Activated CD4-positive, alpha-beta T cell treated with anti-CD3 and anti-CD28 coated beads for 36 hours (primary cell): ENCODE results near the gene GRAMD1B. TPM values are rescaled to one million over a fixed set of nuclear protein-coding genes. Genes with fewer than 3 reads are reported as not detected.

Experiments
- ATAC-seq: fragments of 200-7000 bp; cut with Tn5 transposase; one replicate; pipeline ENCODE4 v1.10.0; 2021; ENCODE audit warnings: mild to moderate bottlenecking, moderate library complexity
- CTCF ChIA-PET: fragments of 350-600 bp; sonication (Branson Sonifier 250); formaldehyde crosslinking; loops from one replicate; lab custom pipeline; 2021; ENCODE audit warnings: antibody characterized with exemption; lab: Charles Lee
- POLR2A ChIA-PET: fragments of 350-600 bp; sonication (Branson Sonifier 250); formaldehyde crosslinking; loops from one replicate; lab custom pipeline; 2021; ENCODE audit warnings: antibody characterized with exemption, inconsistent platforms; lab: Charles Lee
- DNase-seq: peaks from one replicate; pipeline ENCODE4 v3.0.0-alpha.2; 2020
- H3K27ac Mint-ChIP-seq: one replicate; pipeline ENCODE4 v1.8.0; 2021; ENCODE audit warnings: mixed read lengths
- H3K27me3 Mint-ChIP-seq: one replicate; pipeline ENCODE4 v1.8.0; 2021; ENCODE audit warnings: mixed read lengths
- H3K36me3 Mint-ChIP-seq: one replicate; pipeline ENCODE4 v1.8.0; 2021; ENCODE audit warnings: low read depth, mixed read lengths
- H3K4me1 Mint-ChIP-seq: one replicate; pipeline ENCODE4 v1.8.0; 2021; ENCODE audit warnings: mixed read lengths
- H3K4me3 Mint-ChIP-seq: one replicate; pipeline ENCODE4 v1.8.0; 2021; ENCODE audit warnings: mild to moderate bottlenecking, moderate library complexity, mixed read lengths
- H3K9me3 Mint-ChIP-seq: one replicate; pipeline ENCODE4 v1.8.0; 2021; ENCODE audit warnings: low read depth, mixed read lengths
- intact Hi-C, 2 experiments: fragments of 100-400 bp; cut with DNase I in 1 of 2; cut with micrococcal nuclease in 1 of 2; formaldehyde crosslinking; loops; one replicate each; pipeline versions ENCODE4 v1.14.2 to v1.15.1; 2022 to 2024; cut with DNase I, micrococcal nuclease
- total RNA-seq, 2 experiments: library from RNA; stranded (reverse); gene quantifications; one replicate each; pipeline ENCODE4 v1.2.3, GENCODE V29; 2021

Gene GRAMD1B
- total RNA-seq, 2 experiments from 2014 or later, result 38.6 to 45.7 TPM

GRCh38 chr11:123484448-123484847 is 54.4 kb downstream of the GRAMD1B start:
- ChIA-PET POLR2A (interaction anchor here (0.5 kb wide), 1 partner anchor 413 kb away, joined by 3 read pairs; no protein-coding TSS in a partner anchor), CTCF (interaction anchor here (1.0 to 1.5 kb wide), 3 partner anchors 22 to 185 kb away, joined by 3 to 4 read pairs (median 3); no protein-coding TSS in a partner anchor)
- H3K4me1 Mint-ChIP-seq, result peaks cover 31% of the 10 kb centered on the region
- DNase-seq (no peak), ATAC-seq (no peak)
- no peaks in the 10 kb centered on the region for H3K27me3 Mint-ChIP-seq
- H3K27ac Mint-ChIP-seq, result no peak overlapping the region
- peaks cover 21% of the 10 kb centered on the region for H3K36me3 Mint-ChIP-seq
- no peak overlapping the region for H3K4me3 Mint-ChIP-seq
- no peaks in the 10 kb centered on the region for H3K9me3 Mint-ChIP-seq
- intact Hi-C loops, result no loop called here

- Mint-ChIP-seq H3K27me3 (no peaks in the 10 kb centered on the region), H3K4me3 (no peak overlapping the region), H3K36me3 (peaks cover 11% of the 10 kb centered on the region), H3K4me1 (peaks cover 19% of the 10 kb centered on the region), H3K9me3 (no peaks in the 10 kb centered on the region), H3K27ac (no peak overlapping the region)
- intact Hi-C loops, result no loop called here
- ChIA-PET POLR2A (interaction anchor here (0.6 kb wide), 1 partner anchor 11 kb away, joined by 3 read pairs; no protein-coding TSS in a partner anchor), CTCF (interaction anchor here (0.5 to 3.3 kb wide), 4 partner anchors 8 to 188 kb away, joined by 3 to 11 read pairs (median 3); no protein-coding TSS in a partner anchor)
- no peak for ATAC-seq
- no peak for DNase-seq
Observed at GRCh38 chr11:123487157-123487744, 57.2 kb downstream of the GRAMD1B start.

- ChIA-PET POLR2A (no interaction called here), CTCF (interaction anchor here (0.7 kb wide), 2 partner anchors 9 to 20 kb away, joined by 3 read pairs; no protein-coding TSS in a partner anchor)
- H3K9me3 Mint-ChIP-seq, result no peaks in the 10 kb centered on the region
- no peak overlapping the region for H3K4me3 Mint-ChIP-seq
- H3K36me3 Mint-ChIP-seq, result peaks cover 2% of the 10 kb centered on the region
- H3K4me1 Mint-ChIP-seq, result peaks cover 6% of the 10 kb centered on the region
- H3K27me3 Mint-ChIP-seq, result no peaks in the 10 kb centered on the region
- no peak for ATAC-seq
- intact Hi-C loops, result no loop called here
- H3K27ac Mint-ChIP-seq, result no peak overlapping the region
- no peak for DNase-seq
Observed at GRCh38 chr11:123490527-123490926, 60.5 kb downstream of the GRAMD1B start.

- intact Hi-C loops, result no loop called here
- Mint-ChIP-seq H3K27ac (no peak overlapping the region), H3K27me3 (no peaks in the 10 kb centered on the region), H3K9me3 (no peaks in the 10 kb centered on the region), H3K4me3 (no peak overlapping the region), H3K4me1 (peaks cover 6% of the 10 kb centered on the region), H3K36me3 (peaks cover 2% of the 10 kb centered on the region)
- CTCF ChIA-PET, result interaction anchor here (0.7 kb wide), 1 partner anchor 10 kb away, joined by 3 read pairs; no protein-coding TSS in a partner anchor
- POLR2A ChIA-PET, result no interaction called here
- ATAC-seq, result no peak
- no peak for DNase-seq
Observed at GRCh38 chr11:123491241-123491640, 61.2 kb downstream of the GRAMD1B start.

- Mint-ChIP-seq H3K4me1 (peaks cover 6% of the 10 kb centered on the region), H3K27ac (no peak overlapping the region), H3K4me3 (no peak overlapping the region), H3K36me3 (no peaks in the 10 kb centered on the region), H3K9me3 (no peaks in the 10 kb centered on the region), H3K27me3 (no peaks in the 10 kb centered on the region)
- ATAC-seq, result no peak
- ChIA-PET CTCF (interaction anchor here (0.6 to 1.1 kb wide), 4 partner anchors 15 to 312 kb away, joined by 3 read pairs; no protein-coding TSS in a partner anchor), POLR2A (interaction anchor here (0.6 kb wide), 1 partner anchor 223 kb away, joined by 3 read pairs; no protein-coding TSS in a partner anchor)
- DNase-seq, result no peak
- intact Hi-C loops, result no loop called here
Observed at GRCh38 chr11:123493349-123494063, 63.4 kb downstream of the GRAMD1B start.

- ChIA-PET CTCF (interaction anchor here (1.0 to 1.1 kb wide), 2 partner anchors 190 to 233 kb away, joined by 3 read pairs; no protein-coding TSS in a partner anchor), POLR2A (no interaction called here)
Observed at GRCh38 chr11:123494195-123495050, 64.4 kb downstream of the GRAMD1B start.

GRCh38 chr11:123504401-123504800 is 74.3 kb downstream of the GRAMD1B start:
- Mint-ChIP-seq H3K4me1 (peaks cover 13% of the 10 kb centered on the region), H3K9me3 (no peaks in the 10 kb centered on the region), H3K4me3 (no peak overlapping the region), H3K27ac (no peak overlapping the region), H3K36me3 (no peaks in the 10 kb centered on the region), H3K27me3 (no peaks in the 10 kb centered on the region)
- no peak for DNase-seq
- ATAC-seq, result no peak
- POLR2A ChIA-PET, result no interaction called here
- intact Hi-C loops, result no loop called here
- CTCF ChIA-PET, result interaction anchor here (1.1 to 1.5 kb wide), 4 partner anchors 9 to 76 kb away, joined by 3 to 4 read pairs (median 4); no protein-coding TSS in a partner anchor

More at GRCh38 chr11:123494195-123495050, 64.4 kb downstream of the GRAMD1B start:
- ATAC-seq (no peak), DNase-seq (no peak)
- no peak overlapping the region for H3K4me3 Mint-ChIP-seq
- H3K27me3 Mint-ChIP-seq, result no peaks in the 10 kb centered on the region
- H3K27ac Mint-ChIP-seq, result no peak overlapping the region
- intact Hi-C loops, result no loop called here
- no peaks in the 10 kb centered on the region for H3K9me3 Mint-ChIP-seq
- no peaks in the 10 kb centered on the region for H3K36me3 Mint-ChIP-seq
- peaks cover 6% of the 10 kb centered on the region for H3K4me1 Mint-ChIP-seq

GRCh38 chr11:123505546-123506299 is 75.7 kb downstream of the GRAMD1B start:
- no peak overlapping the region for H3K4me3 Mint-ChIP-seq
- POLR2A ChIA-PET, result no interaction called here

GRCh38 chr11:123507043-123507442 is 77.0 kb downstream of the GRAMD1B start:
- ChIA-PET POLR2A (no interaction called here), CTCF (no interaction called here)
- DNase-seq, result no peak
- Mint-ChIP-seq H3K27ac (no peak overlapping the region), H3K4me1 (peaks cover 17% of the 10 kb centered on the region), H3K27me3 (no peaks in the 10 kb centered on the region), H3K36me3 (peaks cover 5% of the 10 kb centered on the region), H3K4me3 (no peak overlapping the region), H3K9me3 (no peaks in the 10 kb centered on the region)
- intact Hi-C loops, result no loop called here
- ATAC-seq, result no peak

More at GRCh38 chr11:123505546-123506299, 75.7 kb downstream of the GRAMD1B start:
- DNase-seq (no peak), ATAC-seq (no peak)
- CTCF ChIA-PET, result no interaction called here
- H3K27ac Mint-ChIP-seq, result no peak overlapping the region
- intact Hi-C loops, result no loop called here
- H3K4me1 Mint-ChIP-seq, result peaks cover 13% of the 10 kb centered on the region
- H3K36me3 Mint-ChIP-seq, result no peaks in the 10 kb centered on the region
- no peaks in the 10 kb centered on the region for H3K9me3 Mint-ChIP-seq
- no peaks in the 10 kb centered on the region for H3K27me3 Mint-ChIP-seq

- DNase-seq, result no peak
- Mint-ChIP-seq H3K36me3 (peaks cover 5% of the 10 kb centered on the region), H3K27ac (no peak overlapping the region), H3K9me3 (no peaks in the 10 kb centered on the region), H3K27me3 (no peaks in the 10 kb centered on the region), H3K4me3 (no peak overlapping the region), H3K4me1 (peaks cover 12% of the 10 kb centered on the region)
- ChIA-PET CTCF (interaction anchor here (0.5 to 1.9 kb wide), 5 partner anchors 9 to 619 kb away, joined by 3 to 6 read pairs (median 4); no protein-coding TSS in a partner anchor), POLR2A (no interaction called here)
- no peak for ATAC-seq
- intact Hi-C loops, result loop anchor here in 1 of 2 experiments (5.0 kb wide), 1 partner anchor 197 kb away; no protein-coding TSS in a partner anchor
Observed at GRCh38 chr11:123509737-123510578, 79.9 kb downstream of the GRAMD1B start.
